Left renal cortex interstitium (tissue), 4 donors: ENCODE data around the gene AFF4. TPM values are rescaled to one million over a fixed set of nuclear protein-coding genes. Genes with fewer than 3 reads are reported as not detected.

Experiments used
- DNase-seq, 4 donors: peaks; one replicate each; pipeline ENCODE4 v3.0.0-alpha.2; 2013; ENCODE audit warnings: low read depth in 4 of 4, low spot score in 2 of 4, missing footprints in 1 of 4
- polyA plus RNA-seq, 4 donors: library from polyadenylated mRNA; unstranded; fragments of 120-200 nt; gene quantifications; one replicate each; pipeline ENCODE4 v1.2.1, GENCODE V29; 2013; ENCODE audit not compliant: insufficient read length in 4 of 4

Gene AFF4
- polyA plus RNA-seq, 4 donors = 51.4 to 72.8 (median 59.6) TPM

GRCh38 chr5:132829742-132830435 lies 133.5 kb downstream of the AFF4 start:
- no peak for DNase-seq

GRCh38 chr5:132828846-132829494 lies 134.5 kb downstream of the AFF4 start:
- no peak for DNase-seq

GRCh38 chr5:132827943-132828673 lies 135.3 kb downstream of the AFF4 start:
- no peak for DNase-seq

GRCh38 chr5:132826424-132827082 lies 136.9 kb downstream of the AFF4 start:
- no peak for DNase-seq

GRCh38 chr5:132825834-132826391 lies 137.5 kb downstream of the AFF4 start:
- DNase-seq = no peak

Other genes with a start within 250 kb of the AFF4 start
- gene KIF3A, start 226.1 kb downstream of the AFF4 start, polyA plus RNA-seq = 10 to 100 TPM; 14.5 to 36.4 (median 24.5) TPM
- gene CCNI2, start 216.2 kb downstream of the AFF4 start, polyA plus RNA-seq = 1 to 10 TPM; 3.7 to 4.8 (median 3.9) TPM
- gene SEPTIN8, start 186.4 kb downstream of the AFF4 start, polyA plus RNA-seq = 10 to 100 TPM; 74.2 to 84.5 (median 79.2) TPM
- gene SOWAHA, start 150.3 kb downstream of the AFF4 start, polyA plus RNA-seq = 1 to 10 TPM; 4.5 to 5.1 (median 4.6) TPM
- gene SHROOM1, start 133.0 kb downstream of the AFF4 start, polyA plus RNA-seq = 10 to 100 TPM; 11.6 to 22.7 (median 18.4) TPM
- 1 to 10 TPM; 1.6 to 1.8 (median 1.8) TPM for gene GDF9, start 97.2 kb downstream of the AFF4 start, polyA plus RNA-seq
- 100 to 1,000 TPM; 191 to 319 (median 201) TPM for gene UQCRQ, start 97.0 kb downstream of the AFF4 start, polyA plus RNA-seq
- gene LEAP2, start 90.0 kb downstream of the AFF4 start, polyA plus RNA-seq = 1 to 10 TPM; 2.3 to 7.8 (median 6.4) TPM
- gene ZCCHC10, start 62.9 kb upstream of the AFF4 start, polyA plus RNA-seq = 10 to 100 TPM; 29.8 to 35.7 (median 31.1) TPM
- gene HSPA4, start 88.4 kb upstream of the AFF4 start, polyA plus RNA-seq = 100 to 1,000 TPM; 110 to 155 (median 124) TPM